Measurements from ENCODE around the gene IPP.

DNA sequence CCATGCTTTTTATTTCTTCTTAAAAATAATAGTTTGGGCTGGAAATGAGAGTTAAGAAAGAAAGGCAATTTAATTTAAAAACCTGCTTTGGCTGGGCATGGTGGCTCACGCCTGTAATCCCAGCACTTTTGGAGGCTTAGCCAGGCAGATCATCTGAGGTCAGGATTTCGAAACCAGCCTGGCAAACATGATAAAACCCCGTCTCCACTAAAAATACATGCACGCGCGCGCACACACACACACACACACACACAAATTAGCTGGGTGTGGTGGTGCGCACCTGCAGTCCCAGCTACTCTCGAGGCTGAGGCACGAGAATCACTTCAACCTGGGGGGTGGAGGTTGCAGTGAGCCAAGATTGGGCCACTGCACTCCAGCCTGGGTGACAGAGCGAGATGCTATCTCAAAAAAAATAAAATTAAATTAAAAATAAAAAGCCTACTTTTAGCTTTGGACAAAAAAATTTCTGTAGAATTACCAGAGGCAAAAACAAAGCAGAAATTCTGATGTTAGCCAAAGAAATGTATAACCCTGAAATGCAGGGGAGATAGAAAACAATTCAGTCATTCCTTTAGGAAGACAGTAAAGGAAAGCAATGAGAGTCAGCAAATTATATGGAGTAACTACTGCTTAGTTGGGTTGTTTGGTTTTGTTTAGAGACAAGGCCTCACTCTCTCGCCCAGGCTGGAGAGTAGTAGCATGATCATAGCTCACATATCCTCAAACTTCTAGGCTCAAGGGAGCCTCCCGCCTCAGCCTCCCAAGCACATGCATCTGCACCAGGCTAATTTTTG, 15.7 kb upstream of the IPP start:
- TF ChIP-seq EP300 (IDR thresholded peaks at IDR 0.05; ENCODE audit: borderline replicate concordance), result no peak
- TF ChIP-seq CEBPB (IDR thresholded peaks at IDR 0.05), result no peak
- TF ChIP-seq NFIC (IDR thresholded peaks at IDR 0.05), result no peak
